Measurements from ENCODE around the gene ZNF747.

- TF ChIP-seq CTCF (IDR thresholded peaks at IDR 0.05) (no peak), POLR2AphosphoS5 (IDR thresholded peaks at IDR 0.05) (no peak), EP300 (IDR thresholded peaks at IDR 0.05; ENCODE audit: low read depth) (no peak)
Observed at GRCh38 chr16:30510376-30510938, 24.2 kb downstream of the ZNF747 start.

All from transverse colon (tissue), 4 donors.